Erythroblast (primary cell): ENCODE data around the gene GPATCH2L.

Source experiments
- GATA1 ChIP-seq: IDR thresholded peaks from 2 replicates; pipeline ENCODE4 v1.6.1; 2011; ENCODE audit warnings: low read depth, mild to moderate bottlenecking, control low read depth, low read length, moderate library complexity
- POLR2A ChIP-seq: IDR thresholded peaks from 2 replicates; pipeline ENCODE4 v1.6.1; 2011; ENCODE audit warnings: mild to moderate bottlenecking, low read length

GRCh38 chr14:76201162-76201561 is 49.4 kb downstream of the GPATCH2L start:
- TF ChIP-seq POLR2A (no peak), GATA1 (no peak)
